GM19372 (cell line): ENCODE results near the gene GRIK1.

Experiments
- ATAC-seq: cut with Tn5 transposase; IDR thresholded peaks from one replicate; pipeline ENCODE4 v1.9.1; 2021; ENCODE audit warnings: mild to moderate bottlenecking, low read depth, moderate library complexity; ENCODE audit not compliant: unreplicated experiment

Gene GRIK1

DNA sequence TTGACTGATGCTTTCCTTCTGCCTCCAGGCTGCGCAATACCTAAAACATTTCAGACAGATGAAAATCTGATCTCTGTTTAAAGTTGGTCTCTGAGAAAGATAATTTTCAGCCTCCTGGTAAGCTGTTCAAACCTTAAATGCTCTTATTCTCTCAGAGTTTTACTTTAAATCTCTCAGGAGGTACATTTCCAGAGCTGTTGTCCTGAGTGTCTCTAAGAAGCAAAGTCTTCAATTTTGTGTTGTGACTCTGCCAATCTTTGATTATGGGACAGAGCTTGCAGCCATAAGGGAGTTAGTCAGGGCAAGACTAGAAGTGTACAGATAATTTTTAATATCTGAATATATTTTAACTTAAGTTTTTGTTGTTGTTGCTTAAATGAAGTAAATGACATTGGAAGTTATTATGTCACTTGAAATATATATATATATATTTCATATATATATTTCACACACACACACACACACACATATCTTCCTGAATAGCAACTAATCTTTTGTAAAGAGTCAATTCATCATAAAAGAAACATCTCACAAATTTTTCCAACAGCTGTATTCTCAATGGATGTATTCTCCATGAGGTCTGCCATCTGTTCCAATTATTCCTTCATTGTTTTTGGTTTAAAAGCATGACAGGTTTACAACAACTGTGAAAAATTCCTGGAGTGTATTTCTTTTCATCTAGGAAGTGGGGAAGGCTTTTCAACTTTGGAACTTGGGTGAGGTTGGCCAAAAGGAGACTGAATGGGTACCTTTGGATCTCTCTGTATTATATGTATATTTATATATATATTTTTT, 381.7 kb downstream of the GRIK1 start:
- ATAC-seq = no peak

DNA sequence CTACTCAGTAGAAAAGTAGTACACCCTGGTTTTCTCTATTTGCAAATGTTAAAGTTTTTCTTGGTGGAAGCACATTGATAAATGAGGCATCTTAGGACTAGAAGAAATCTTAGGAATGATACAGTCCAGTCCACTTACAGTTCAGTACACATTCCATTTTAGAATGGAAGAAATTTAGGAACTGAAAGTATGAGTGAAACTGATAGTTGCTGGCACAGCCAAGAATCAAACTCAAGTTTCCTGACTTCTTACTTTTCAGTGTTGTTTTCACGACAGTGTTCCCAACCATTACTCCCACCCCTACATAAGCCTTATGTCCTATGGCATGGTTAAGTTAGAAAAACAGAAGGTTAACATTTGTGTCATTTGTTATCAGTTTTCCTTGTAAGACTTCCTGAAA, 382.6 kb downstream of the GRIK1 start:
- ATAC-seq = no peak

DNA sequence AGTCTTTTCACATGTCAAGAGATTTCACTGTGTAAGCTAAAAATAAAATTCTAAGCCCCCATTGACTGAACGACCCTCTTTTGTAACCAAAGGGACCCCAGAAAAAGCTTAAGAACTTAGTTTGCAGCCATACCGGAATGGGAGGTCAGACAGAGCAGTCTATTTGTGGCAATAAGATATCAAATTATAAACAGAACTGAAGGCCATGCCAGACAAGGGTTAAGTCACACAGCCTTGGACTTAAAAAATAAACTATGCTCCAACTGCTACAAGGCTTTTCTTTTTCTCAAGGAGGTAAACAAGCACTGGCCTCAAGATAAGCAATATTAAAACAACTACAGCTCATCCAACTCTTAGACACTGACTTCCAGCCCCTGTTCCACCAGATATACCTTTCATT, 384.2 kb downstream of the GRIK1 start:
- no peak for ATAC-seq

DNA sequence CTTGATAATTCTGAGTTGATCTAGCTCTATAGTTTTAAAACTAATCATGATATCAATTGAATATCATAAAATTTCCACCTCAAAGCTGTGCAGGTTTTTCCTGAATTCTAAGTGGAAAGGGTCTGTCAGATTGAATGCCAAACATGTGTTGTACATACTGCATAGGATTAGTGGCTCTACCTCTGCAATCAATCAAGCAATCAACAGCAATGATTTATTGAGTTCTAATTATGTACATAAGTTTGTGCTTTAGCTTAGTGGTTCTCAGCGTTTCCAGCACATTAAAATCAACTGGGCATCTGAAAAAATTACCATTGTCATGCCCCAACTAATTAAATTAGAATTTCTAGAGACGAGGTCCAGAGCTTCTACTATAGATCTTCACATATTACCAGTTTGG, 389.6 kb downstream of the GRIK1 start:
- ATAC-seq = no peak

DNA sequence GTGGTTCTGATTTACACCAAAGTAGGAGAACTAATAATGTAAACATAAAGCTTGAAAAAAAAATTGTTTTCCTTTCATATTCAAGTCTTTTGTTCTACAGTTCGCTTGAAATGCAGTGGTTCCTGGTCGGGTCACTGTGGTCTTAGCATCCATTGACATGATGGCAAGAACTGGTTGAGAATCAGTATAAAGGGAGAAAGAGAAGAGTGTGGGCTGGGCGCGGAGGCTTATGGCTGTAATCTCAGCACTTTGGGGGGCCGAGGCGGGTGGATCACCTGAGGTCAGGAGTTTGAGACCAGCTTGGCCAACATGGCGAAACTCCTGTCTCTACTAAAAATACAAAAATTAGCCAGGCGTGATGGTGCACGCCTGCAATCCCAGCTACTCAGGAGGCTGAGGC, 390.2 kb downstream of the GRIK1 start:
- ATAC-seq = no peak

DNA sequence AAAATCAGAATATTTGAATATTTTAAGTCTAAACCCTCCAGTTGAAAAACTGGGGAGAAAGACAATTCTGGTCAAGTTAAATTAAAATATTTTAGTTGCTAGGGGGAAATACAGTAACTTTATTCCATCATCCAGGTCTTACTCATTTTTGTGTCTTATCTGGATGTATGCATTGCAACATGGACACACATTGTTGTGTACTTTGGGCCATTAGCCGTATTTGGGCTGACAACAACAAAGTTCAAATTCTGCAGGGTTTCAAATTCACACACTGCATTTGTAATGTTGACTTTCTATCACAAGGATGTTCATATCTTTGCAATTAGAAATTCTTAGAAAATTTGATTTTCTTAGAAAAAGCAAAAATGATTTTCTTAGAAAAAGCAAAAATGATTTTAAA, 391.8 kb downstream of the GRIK1 start:
- ATAC-seq = no peak

DNA sequence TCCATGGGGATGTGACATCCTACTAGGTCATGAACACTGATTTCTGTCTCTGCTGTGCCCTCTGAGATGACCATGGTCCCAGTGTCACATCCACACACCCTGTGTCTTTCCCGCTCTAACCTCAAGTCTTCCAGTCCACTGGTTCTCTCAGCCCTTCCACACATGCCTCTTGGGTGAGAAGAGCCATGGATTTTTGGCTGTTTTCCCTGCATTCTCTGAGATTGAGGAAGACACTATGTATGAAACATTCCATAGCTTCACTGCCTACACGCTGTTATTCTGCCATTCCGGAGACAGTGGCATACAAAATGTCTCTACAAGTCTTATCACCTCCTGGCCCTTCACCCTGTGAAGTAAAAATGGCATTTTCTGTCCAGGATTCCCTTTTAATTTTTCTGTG, 393.7 kb downstream of the GRIK1 start:
- no peak for ATAC-seq

DNA sequence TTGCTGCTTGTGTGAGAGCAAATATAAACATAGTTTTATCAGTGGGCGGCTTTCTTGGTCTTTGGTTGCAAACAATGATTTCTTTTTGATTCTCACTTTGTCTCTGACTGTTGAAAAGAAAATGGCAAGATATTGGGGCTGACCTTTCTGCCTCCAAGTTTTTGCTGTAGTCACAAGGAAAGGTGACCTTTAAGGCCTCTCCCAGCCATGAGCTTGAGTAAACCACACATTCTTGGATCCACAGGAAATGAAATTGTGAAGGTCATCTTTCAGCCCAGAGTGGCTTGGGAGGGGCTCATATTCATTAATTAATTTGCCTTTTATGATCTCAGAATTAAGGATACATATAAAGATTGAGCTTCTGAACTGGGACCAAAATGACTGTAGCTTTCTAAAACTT, 399.5 kb downstream of the GRIK1 start:
- ATAC-seq = no peak

DNA sequence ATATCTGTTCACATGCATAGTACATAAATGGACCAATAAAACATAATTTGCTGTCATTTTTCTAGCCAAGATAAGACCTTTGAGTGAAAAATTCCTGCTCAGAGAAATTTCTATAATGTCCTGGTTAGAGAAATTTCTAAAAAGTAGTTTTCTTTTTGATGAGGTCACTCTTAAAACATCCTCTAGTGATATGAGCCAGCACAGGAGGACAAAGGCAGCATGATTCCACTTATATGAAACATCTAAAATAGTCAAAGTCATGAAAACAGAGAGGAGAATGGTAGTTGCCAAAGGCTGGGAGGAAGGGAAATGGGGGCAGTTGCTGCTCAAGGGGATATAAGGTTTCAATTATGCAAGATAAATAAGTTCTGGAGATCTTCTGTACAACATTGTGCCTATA, 401.7 kb downstream of the GRIK1 start:
- ATAC-seq = no peak

DNA sequence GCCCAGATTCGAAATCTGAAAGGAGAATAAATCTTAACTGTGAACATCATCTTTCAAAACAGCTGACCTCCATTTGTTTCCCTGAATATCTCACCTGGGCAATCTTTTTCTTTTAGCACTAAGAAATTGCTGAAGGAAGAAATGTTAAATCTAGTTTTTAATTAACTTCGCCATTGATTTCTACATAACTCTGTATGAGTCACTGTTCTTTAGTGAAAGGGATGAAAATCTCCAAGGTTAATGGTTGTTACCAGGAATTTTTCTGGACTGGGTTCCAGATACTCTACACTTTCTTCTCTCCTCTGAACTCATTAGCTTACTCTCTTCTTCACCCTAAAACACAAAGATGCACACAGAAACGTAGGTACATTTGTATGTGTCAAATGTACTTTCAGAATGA, 405.3 kb downstream of the GRIK1 start:
- no peak for ATAC-seq

DNA sequence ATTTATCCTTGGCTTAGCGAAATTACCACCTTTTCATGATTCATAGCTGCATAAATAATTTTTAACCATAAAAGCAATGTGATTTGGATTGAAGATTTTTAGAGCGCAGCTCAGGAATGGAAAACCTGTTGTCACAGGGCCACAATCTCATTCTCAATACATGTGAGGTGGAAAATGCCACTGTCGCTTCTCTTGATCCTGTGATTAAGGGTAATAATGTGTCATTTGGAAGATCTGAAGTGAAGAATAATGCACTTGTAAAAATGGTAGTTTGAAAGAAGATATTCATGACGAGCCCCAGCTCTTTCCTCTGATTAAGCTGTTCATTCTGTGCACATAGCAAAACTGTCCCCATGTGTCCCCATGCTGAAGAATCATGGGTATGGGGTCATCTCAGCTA, 410.7 kb downstream of the GRIK1 start:
- no peak for ATAC-seq

DNA sequence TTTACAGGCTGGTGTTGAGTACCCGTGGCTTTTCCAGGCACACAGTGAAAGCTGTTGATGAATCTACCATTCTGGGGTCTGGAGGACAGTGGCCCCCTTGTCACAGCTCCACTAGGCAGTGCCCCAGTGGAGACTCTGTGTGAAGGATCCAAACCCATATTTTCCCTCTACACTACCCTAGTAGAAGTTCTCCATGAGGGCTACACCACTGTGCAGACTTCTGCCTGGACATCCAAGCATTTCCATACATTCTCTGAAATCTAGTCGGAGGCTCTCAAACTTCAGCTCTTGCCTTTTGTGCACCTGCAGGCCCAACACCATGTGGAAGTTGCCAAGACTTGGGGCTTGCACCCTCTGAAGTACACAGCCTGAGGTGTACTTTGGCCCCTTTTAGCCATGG, 413.3 kb downstream of the GRIK1 start:
- no peak for ATAC-seq

DNA sequence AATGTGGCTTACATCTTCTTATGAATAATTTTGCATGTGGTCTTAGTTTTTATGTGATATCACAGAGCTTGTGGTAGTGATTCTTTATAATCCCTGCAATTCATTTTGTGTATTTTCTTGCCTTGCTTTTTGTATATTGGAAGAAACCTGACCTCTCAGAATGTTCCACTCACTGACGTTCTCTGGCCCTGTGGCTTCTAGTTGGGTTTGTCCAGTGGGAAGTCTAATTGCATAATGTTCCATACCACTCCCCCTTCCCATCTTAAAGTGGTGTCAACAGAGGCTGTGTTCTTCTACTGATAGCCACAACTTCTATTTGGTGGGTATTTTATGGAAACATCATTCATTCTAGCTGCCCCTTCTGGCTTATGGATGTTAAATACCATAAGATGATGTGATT, 415.7 kb downstream of the GRIK1 start:
- no peak for ATAC-seq

DNA sequence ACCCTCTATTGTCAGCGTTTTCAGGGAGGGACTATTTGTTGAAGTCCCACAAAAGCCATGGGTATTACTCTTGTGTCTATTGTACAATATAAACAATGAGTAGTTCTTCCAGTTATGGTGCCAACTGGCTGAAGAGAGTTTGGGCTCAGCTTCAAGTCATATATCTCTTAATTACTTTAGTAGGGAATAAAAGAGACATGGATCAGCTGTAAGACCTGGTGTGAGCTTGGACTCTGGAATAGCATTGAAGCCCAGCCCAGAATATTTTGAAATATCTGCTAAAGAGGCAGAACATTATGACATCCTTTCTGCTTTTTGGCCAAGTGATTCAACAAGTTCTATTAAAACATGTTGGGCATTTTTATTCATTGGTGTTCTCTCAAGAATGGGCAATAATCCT, 416.1 kb downstream of the GRIK1 start:
- ATAC-seq = no peak

DNA sequence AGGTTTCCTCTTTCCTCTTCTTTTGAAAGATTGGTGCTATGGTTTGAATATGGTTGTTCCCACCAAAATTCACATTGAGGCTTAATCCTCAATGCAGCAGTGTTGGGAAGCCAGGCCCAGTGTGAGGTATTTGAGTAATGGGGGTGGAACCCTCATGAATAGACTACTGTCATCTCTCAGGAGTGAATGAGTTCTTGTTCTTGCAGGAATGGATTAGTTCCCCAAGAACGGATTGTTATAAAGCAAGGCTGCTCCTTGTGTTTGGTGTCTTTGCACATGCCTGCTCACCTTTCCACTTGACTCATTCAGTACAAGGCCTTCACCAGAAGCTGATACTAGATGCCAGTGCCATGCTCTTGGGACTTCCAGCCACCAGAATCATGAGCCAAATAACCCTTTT, 417.9 kb downstream of the GRIK1 start:
- ATAC-seq = no peak

DNA sequence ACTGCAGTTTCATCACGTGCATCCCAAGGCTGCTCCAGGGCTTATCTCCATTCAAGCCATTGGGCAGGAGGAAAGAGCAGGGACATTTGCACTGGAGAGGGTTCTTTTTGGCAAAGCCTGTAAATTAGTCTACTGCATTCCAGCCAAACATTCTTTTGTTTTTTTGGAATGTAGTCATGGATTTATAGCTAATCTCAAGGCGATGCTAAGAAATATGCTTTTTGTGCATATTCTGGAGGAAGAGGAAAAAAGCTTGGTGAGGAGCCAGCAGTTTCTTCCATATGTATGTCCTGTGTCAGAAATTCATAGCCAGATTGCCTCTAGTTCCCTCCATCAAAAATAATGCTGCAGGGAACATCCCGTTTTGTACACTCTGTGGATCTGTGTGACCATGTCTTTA, 419.6 kb downstream of the GRIK1 start:
- no peak for ATAC-seq

DNA sequence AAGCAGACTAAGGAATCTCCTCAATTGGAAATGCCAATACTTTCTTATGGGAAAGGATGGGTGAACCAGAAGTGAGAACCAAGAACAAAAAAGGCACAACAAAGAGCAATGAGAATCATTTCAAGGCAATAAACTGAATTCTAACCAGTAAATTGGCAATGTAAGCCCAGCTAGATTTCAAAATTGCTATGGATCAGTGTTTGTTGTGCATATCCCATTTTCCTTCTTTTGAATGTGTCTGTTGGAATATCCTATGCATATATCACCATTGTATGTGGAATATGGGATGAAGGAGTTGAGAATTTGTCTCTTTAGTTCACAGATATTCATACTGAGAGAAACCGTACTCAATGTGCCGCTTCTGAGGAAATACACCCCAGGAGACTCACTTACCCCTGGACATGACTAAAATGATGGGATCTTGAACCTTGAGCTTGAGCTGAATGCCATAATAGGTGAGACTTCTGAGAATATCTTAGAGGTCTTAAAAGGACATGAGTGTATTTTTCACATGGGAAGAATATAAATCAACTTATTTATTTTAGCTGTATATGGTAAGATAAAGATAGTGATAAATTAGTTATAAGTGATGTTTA, 425.0 kb downstream of the GRIK1 start:
- ATAC-seq = no peak

DNA sequence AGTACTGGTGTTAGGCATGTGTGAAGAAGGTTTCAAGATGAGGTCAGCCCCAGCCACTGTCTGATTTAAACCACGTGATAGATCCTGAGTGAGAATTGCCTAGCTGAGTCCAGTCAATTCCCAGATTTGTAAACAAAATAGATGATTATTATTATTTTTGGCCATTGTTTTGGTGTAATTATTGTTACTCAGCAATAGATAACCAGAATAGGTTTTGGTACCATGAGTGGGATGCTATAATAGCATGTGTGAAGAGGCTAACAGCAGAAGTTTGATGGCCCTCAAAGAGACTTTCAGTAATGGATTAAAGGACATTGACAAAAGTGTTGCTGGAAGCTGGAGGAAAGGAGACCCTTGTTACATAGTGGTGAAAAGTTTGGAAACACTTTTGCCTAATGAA, 426.3 kb downstream of the GRIK1 start:
- ATAC-seq = no peak

DNA sequence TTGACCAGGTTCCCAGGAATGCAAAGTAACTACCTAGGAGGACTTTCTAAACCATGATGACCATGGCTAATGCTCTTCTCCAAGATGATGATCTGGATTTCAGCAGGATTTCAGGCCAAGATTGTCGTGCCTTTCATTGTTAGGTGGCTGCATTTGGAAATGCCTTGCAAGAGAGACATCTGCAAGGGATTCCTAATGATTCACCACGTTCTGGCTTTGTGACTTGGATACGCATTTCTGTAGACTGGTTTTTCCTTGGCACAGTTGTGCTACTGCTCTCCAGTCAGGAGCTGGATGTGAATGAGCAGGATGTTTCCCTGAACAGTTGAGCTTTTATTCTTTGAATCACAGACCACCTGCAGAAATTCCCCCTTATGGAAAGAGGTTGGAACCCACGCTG, 428.7 kb downstream of the GRIK1 start:
- ATAC-seq = no peak

DNA sequence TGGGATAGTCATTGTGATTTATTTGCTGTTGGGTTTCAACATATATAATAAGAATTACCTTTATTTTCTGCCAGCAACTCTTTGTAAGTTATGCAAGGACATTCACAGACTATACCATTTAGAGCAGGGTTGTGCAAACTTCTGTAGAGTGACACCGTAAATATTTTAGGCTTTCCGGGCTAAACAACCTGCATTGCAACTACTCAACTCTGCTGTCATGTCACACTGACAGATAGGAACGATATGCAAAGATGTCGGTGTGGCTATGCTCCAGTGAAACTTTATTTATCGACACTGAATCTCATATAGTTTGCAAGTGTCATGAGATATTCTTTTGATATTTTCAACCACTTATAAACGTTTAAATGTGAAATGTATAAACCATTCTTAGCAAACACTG, 430.7 kb downstream of the GRIK1 start:
- no peak for ATAC-seq

DNA sequence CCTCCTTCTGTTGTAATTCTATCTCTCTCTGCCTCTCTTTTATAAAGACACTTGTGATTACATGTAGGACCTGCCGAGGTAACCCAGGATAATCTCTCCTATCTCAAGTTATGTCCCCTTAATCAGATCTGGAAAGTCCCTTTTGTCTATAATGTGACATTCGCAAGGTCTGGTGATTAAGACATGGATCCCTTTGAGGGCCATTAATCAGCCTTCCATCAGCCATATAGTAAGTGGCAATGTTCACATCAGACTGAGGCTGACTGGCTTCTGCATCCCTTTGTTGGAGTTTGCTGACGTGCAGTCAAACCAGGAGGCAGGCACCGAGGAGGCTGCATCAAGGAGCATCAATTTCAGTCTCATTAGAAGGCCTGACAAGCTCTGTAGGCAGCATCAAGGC, 431.5 kb downstream of the GRIK1 start:
- no peak for ATAC-seq

DNA sequence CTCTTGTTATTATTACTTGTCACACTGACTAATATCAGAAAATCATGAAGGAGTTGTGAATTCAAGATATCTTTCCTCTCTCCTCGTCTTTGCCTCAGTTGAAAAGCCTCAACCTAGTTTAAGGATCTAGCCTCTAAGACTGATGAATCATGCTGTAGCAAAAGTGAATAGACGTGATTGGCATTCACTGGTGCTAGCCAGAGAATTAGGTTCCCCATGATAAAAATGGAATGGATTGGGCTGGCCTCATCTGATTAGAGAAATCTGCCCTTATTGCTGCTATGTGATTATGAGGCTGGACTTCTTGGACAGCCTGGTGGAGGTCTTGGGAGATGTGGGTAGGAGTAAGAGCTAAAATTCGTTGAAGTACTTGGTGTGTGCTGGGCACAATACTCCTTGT, 432.8 kb downstream of the GRIK1 start:
- no peak for ATAC-seq

DNA sequence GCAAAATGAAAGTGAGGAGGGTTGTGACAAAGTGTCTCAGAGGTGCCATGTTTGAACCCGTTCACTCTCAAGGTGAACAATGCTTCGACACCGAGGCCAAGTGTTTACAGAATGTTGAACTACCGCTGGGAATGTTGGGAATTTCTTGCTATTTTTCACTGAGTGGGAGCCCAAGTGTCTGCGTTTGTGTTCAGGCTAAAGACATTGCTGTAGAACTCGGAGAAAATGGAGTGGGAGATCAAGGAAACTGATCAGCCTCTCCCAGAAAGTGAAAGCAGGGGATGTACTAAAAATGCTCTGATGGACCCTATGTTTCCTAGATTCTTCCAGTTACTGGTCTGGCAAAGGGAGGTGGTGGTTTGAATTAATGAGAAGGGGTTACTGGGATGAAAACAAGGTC, 433.6 kb downstream of the GRIK1 start:
- ATAC-seq = no peak
